ENCODE results near the gene CHID1. TPM values are rescaled to one million over a fixed set of nuclear protein-coding genes. Genes with fewer than 3 reads are reported as not detected.

Gene CHID1
- total and polyA plus RNA-seq, 8 donors = 81.4 to 95.7 (median 93.5) TPM

GRCh38 chr11:917426-917825, 6.8 kb upstream of the CHID1 start:
- H3K36me3 ChIP-seq = no peaks in the 10 kb centered on the region
- intact Hi-C loops (cut with DNase I) = no loop called here
- H3K9me3 ChIP-seq = no peaks in the 10 kb centered on the region
- H3K27ac ChIP-seq = no peak overlapping the region
- no peaks in the 10 kb centered on the region for H3K4me1 ChIP-seq
- H3K4me3 ChIP-seq = no peak overlapping the region
- peak in 1 of 4 donors; percentile 60 for DNase-seq
- TF ChIP-seq CTCF (IDR thresholded peaks at IDR 0.05) = no peak
- ATAC-seq = no peak
- H3K27me3 ChIP-seq = no peaks in the 10 kb centered on the region

DNA sequence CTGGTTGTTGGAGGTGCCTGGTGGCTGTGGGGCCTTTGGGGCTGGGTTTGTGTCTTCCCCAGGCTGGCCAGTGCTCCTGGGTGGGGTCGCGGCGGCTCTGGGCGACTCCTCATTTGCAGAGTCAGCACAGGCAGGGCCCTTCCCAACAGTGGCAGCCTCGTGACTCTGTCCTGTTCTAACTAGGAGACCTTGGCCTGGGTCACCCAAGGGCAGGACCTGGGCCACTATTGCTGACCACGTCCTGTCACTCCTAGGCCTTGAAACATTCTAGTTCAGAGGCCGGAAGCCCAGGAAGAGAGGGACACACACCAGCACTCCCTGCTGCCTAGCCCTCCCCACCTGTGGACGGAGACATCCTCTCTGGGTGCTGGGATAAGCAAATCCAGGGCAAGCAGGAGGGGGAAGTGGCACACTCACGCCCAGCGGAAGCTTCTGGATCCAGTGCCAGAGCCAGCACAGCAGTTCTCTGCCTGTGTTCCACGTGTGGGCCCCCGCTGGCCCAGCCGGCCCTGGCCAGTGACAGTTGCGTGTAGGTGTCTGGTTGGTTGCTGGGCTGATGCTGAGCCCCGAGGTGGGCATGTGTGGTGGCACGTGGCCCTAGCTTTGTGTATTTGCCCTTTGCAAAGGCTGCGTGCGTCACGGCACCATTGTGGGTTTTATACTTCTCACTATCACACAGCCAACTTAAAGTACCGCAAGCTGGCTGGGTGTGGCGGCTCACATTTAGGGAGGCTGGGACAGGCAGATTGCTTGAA, 4.3 kb upstream of the CHID1 start:
- ATAC-seq (peak; percentile 21), DNase-seq (peak in 2 of 4 donors; percentile 79 to 83)
- Histone ChIP-seq H3K27ac (peak overlapping the region; percentile 41 to 58), H3K36me3 (no peaks in the 10 kb centered on the region), H3K27me3 (no peaks in the 10 kb centered on the region), H3K9me3 (no peaks in the 10 kb centered on the region), H3K4me1 (peaks cover 3 to 11% of the 10 kb centered on the region in 2 donors), H3K4me3 (no peak overlapping the region)
- intact Hi-C loops (cut with DNase I) = no loop called here
- TF ChIP-seq CTCF (IDR thresholded peaks at IDR 0.05) = no peak

DNA sequence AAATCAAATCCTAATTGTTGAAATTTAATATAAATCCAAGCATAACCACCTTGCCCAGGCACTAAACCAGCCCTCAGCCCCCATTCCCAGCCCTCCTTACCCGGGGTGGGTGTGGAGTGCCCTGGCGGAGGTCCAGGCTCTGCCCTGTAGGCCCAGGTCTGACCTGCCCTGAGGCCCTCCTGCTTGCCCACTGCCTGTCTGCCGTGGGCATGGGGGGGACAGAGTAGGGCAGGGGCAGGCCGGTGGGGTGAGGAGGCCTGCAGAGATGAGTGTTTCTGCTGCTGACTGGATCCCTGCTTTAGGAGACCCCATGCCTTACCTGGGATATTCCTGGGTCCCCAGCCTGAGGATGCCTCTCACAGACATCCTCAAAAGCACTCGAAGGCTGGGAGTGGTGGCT, 3.6 kb upstream of the CHID1 start:
- H3K27me3 ChIP-seq = no peaks in the 10 kb centered on the region
- TF ChIP-seq CTCF (IDR thresholded peaks at IDR 0.05) = no peak
- peaks cover 5 to 18% of the 10 kb centered on the region in 2 donors for H3K4me1 ChIP-seq
- ATAC-seq (no peak), DNase-seq (peak in 1 of 4 donors; percentile 69)
- intact Hi-C loops (cut with DNase I) = no loop called here
- H3K36me3 ChIP-seq = no peaks in the 10 kb centered on the region
- H3K9me3 ChIP-seq = no peaks in the 10 kb centered on the region
- peak overlapping the region; percentile 41 to 58 for H3K27ac ChIP-seq
- H3K4me3 ChIP-seq = no peak overlapping the region

- no peaks in the 10 kb centered on the region for H3K36me3 ChIP-seq
- H3K27ac ChIP-seq = no peak overlapping the region
- ATAC-seq (no peak), DNase-seq (no peak)
- H3K27me3 ChIP-seq = no peaks in the 10 kb centered on the region
- H3K4me3 ChIP-seq = no peak overlapping the region
- intact Hi-C loops (cut with DNase I) = no loop called here
- H3K9me3 ChIP-seq = no peaks in the 10 kb centered on the region
- H3K4me1 ChIP-seq = peaks cover 5 to 22% of the 10 kb centered on the region in 2 donors
- TF ChIP-seq CTCF (IDR thresholded peaks at IDR 0.05) = no peak
These were observed 2.4 kb upstream of the CHID1 start for GRCh38 chr11:913043-913442.

- H3K4me1 ChIP-seq = peaks cover 5 to 22% of the 10 kb centered on the region in 2 donors
- intact Hi-C loops (cut with DNase I) = no loop called here
- no peaks in the 10 kb centered on the region for H3K27me3 ChIP-seq
- DNase-seq (peak in 1 of 4 donors; percentile 61), ATAC-seq (no peak)
- no peak overlapping the region for H3K4me3 ChIP-seq
- no peaks in the 10 kb centered on the region for H3K36me3 ChIP-seq
- H3K27ac ChIP-seq = no peak overlapping the region
- no peak for TF ChIP-seq CTCF (IDR thresholded peaks at IDR 0.05)
- no peaks in the 10 kb centered on the region for H3K9me3 ChIP-seq
These were observed 1.7 kb upstream of the CHID1 start for GRCh38 chr11:912266-912665.
